ENCODE measurements around the gene RFT1.

The RFT1 gene

DNA sequence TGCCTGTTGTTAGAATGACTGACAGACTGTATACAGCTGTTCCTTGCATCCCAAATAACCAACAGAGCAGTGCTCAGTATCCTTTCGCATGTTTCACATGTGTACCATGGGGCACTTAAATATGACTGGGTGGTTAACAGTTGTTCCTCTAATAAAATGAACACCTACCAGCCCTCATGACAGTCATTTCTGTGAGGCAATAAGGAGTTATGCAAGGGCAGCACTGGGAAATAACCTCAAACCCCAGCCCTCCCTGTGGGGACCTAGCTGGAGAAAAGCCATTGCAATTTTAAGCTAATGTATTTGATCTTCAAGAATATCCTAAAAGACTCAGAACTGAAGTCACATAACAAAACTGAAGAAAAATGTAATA is 7.3 kb downstream of the RFT1 start:
- no peak for DNase-seq

DNA sequence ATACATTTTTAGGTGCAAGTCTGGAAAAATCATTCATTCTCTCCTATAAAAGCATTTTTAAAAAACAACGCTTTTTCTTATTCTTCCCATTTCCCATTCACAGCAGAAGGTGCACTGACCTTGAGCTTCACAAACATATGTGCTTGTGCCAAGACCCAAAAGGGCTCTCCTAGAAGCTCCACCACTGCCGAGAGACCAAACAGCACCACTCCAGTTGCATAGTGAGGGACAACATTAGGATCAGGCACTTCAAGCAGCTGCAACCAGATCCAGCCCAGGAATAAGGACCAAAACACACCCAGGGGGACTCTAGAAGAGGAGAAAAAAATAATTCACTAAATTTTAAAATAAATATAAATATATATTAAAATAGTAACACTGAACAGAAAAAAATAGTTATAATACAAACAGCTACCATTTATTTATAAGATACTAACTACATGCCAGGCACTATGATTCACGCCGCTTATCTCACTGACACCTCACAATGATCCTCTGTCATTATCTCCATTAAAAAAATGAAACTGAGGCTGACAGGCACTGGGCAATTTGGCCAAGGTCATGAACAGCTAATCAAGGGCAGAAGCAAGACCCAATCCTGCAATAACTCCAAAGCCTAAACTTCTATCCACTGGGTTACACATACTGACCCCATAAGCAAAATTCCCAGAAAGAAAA is 7.8 kb downstream of the RFT1 start:
- no peak for DNase-seq

DNA sequence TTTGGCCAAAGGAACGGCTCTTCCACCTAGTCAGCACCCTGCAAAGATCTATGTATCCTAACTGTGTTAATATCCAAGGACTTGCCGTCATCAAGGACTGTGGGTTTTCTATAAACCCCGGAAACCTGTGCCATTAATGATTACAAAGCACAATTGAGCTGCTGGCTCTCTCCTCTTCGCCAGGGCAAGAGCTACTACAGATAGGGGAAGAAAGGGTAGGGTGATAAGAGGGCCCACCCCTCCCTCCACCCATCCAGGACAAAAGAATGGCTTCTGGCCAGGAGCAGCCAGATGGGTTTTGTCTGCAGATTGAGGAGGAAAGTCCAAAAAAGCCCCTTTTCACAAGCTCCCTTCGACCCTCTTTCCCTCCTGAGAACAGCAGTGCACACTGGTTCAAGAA is 9.9 kb downstream of the RFT1 start:
- no peak for DNase-seq

DNA sequence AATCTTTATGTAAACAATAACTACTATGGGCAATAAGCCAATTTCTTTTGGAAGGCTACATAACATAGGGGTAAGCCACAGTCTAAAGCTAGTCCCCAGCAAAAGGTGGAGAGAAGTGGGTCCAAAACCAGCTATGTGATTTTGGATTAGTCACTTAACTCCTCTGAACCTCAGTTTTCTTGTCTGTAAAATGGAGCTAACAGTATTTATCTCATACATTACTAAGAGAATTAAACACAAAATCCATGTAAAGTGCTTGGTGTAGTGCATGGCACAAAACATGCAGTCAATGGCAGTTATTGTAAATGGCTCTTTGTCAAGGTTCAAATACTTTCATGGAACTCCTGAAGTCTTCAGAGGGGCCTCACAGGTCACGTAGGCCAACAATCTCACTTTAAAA is 13.3 kb downstream of the RFT1 start:
- DNase-seq = no peak

DNA sequence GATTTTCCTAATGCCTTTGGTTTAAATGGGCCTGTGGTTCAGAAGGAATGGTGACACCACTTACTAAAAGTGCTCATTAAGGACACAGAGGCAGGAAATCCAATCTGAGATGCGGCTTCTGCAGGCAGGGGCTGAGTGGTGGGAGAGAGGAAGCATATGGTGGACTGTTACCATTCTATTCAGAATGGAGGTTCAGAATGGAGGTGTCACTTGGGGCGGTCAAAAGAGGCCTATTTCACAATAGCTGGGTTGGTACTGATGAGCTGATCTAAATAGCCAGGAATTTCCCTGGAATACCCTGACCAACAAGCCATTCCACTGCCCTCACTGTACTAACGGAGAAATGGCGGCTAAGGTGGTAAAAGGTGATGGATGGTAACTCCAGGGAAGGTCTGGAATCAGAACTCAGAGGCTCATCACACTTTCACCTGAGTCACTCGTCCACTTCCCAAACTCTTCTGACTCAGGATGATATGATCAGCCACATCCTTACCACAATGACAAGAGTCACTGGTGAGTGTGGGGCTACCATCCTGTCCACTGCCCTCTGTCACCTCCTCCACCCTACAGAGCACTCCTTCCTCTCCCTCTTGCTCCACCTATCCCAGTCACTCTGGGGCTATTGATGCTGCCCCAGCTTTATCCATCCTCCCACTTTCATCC is 15.7 kb downstream of the RFT1 start:
- no peak for DNase-seq

DNA sequence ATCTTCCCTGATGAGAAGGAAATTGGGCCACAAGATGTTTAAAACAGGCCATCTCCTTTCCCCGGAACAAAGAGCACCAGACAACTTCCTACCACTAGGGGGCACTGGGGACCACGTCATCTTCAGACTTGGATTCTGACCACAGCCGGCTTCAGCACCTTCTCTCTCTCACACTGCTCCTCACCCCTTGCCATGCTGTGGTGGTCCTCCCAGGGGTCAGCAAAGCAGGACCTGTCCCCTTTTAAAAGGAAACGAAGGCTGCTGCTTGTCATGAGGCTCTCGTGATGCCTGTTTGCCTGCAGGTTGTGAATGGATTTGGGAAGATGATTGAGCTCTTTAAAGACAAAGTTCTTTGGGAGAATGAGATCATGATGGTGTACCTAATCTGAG is 16.2 kb downstream of the RFT1 start:
- peak; percentile 42 for DNase-seq

DNA sequence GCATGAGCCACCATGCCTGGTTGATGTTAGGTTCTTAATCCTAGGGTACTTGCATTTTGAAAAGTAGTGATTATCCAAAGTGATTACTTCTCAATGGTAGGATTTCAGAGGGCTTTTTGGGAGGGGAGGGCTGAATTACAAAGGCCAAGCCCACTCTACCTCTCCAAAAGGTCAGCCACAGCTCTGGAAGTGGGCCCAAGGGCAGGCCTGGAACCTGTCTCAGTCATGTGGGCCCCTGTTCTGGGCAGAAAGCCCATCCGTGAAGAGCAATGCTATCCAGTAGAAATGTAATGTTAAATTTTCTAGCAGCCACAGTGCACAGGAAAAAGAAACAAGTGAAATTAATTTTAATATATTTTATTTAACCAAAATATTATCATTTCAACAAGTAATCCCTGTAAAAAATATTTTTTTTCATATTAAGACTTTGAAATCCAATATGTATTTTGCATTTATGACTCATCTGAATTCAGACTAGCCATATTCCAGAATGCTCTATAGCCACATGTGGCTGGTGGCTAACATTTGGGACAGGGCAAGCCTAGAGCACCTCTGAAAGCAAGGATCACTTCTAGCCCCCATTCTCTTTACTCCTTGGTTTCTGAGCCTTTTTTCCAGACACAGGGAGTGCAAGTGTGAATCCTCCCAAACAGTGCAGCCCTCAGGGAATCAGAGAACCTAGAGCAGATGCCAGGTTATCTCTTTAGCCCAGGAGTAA is 16.8 kb downstream of the RFT1 start:
- no peak for DNase-seq

DNA sequence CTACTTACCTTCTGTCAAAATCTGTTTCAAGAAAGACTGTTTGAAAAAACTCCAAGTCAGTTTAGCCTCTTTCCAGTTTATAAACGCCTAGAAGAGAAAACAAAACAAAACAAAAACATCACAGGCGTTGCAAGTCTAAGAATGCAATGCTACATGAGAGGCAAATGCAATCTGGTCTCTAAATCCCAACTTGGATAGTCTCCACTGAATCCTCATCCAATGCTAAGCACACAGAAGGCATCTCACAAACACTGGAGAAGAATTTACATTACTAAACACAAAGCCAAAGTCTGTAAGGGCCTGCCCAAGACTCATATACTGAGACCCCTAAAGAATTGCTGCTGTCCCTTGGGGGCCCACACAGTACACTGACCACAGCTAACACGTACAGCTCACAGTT is 18.4 kb downstream of the RFT1 start:
- DNase-seq = no peak

DNA sequence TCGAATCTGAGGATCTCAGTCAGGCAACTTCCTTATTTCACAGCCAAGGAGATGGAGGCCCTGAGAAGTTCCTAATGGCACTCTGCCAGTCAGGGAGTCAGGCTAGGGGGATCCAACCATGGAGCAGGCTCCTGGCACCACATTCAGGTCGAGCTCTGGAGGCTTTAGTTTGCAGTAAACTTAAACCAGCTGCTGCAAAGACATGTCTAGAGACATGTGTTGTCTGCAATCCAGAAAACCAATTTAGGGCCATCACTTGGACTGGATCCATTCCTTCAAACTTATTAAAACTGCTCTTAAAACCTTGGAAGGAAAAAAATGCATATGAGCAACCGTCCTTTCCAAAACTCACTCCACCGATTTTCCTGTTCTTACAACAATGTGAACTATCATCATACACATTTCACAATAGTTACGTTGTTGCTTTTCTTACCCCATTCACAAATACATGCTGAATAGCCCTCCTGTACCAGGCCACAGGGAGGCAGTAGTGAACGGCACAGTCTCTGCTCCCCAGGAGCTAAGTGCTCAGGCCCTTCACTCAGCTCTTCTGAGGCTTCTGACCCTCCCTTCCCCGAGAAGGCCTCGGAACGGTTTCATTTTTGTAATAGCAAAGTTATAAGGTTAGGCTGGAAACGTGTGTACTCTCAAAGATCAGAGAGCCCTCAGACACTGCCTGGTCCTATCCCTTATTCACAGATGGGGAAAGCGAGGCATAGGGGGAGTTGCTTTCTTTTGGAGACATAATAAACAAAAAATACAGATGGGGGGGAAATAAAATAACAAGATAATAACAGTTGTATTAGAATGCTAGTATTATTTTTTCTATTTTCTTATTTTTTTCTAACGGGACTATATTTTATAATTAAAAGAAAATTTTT is 20.1 kb downstream of the RFT1 start:
- no peak for DNase-seq

DNA sequence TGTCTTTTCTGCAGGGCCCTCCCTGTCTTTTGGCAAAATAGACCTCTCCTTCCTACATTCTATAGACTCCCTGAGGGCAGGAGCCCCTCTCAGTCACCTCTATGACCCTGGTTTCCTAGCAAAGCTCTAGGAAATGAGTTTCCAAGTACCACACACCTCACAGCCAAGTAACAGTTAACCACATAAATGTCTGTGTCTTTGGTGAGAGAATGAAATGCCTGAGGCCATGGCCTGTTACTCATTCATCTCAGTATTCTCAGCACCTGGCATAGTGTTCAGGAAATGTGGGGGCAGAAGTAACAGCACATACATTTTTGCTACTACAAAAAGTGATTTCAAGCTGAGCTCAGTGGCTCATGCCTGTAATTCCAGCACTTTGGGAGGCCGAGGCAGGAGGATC is 21.0 kb downstream of the RFT1 start:
- DNase-seq = no peak

DNA sequence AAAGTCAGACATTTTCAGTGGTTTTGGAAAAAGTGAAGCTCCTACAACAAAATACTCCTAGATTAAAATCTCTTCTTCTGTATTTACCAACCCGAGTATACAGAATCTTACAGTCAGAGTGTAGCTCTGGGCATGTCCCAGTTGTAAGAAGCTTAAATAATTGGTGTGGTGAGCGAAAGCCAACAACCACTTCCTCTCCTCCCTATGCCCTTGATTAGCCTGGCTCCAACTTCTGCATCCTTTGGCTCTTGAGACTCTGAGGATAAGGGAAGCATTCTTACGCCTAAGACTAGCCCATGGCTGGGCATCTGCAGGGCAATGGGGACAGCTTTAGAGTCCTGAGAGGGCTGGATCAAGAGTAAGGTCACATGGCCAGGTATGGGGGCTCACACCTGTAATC is 25.5 kb downstream of the RFT1 start:
- DNase-seq = no peak

DNA sequence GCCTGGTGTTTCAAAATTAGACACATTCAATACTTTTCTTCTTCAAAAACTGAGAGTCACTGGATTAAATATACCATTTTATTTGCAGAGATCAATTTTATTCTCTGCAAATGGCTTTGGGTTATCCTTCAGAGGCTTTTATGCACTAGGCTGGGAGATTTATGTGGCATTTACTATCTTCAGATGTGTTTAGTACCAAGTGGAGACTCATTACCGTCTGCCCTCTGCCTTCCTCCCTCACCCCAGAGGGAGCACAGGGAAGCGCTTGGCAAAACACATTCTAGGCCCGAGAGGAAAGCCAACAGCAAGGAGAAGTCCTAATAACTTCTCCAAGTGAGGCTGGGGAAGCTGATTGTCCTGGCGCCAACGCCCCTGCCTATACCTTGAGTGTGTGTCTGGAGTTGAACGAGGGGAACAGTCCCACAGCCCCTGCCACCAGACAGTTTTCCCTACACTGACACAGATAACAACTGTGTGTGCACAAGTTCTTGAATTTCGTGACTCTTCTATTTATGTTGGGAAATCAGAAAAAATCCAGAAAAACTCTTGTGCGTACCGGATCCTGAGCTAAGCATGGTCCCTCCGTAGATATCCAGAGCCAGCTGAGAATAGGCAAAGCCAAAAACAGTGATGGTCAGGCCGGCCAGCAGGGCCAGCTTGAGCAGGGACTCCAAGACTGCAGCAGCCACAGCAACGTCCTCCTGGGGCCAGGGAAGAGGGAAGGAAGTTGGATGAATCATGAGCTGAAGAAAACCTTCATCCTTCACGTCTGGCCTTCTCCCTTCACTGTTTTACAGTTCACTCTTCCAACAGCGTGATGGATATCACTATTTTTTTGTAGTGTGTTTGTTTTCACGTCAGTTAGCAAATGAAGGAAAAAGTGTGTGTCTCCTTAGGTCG is 26.6 kb downstream of the RFT1 start:
- no peak for DNase-seq

DNA sequence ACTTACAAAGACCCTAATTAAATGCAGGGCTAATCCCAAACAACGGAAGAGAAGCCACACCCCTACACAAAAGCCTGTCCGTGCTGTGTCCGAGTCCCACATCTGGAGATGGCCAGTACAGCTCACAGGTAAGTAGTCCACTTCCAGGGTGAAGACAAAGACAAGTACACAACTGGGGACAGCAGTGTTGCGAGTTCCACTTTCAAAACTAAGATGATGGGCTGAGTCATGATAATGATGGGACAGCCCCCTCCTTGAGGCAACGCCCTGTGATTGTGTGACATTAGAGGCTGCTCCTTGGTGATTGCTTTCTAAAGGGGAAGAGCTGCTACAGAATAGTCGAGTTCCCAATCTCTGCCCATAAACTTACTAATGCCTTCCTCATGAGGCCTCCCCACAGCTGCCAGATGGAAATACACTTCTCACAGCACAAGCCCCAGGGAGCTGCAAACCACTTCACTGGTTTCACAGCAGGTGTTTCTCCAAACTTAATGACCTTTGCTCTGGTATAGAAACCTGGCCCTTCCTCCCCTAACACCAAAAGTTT is 27.6 kb downstream of the RFT1 start:
- DNase-seq = no peak

DNA sequence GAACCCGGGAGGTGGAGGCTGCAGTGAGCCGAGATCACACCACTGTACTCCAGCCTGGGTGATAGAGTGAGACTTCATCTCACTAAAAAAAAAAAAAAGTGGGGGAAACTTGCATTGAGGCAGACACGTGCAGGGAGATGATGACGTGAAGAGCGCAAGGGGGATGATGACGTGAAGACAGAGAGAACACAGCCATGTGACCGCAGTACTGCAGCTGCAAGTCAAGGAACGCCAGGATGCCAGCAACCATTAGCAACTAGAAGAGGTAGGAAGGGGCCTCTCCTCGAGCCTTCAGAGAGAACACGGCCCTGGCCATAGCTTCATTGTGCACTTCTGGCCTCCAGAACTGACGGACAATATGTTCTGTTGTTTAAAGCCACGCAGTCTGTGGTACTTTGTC is 28.3 kb downstream of the RFT1 start:
- DNase-seq = no peak

DNA sequence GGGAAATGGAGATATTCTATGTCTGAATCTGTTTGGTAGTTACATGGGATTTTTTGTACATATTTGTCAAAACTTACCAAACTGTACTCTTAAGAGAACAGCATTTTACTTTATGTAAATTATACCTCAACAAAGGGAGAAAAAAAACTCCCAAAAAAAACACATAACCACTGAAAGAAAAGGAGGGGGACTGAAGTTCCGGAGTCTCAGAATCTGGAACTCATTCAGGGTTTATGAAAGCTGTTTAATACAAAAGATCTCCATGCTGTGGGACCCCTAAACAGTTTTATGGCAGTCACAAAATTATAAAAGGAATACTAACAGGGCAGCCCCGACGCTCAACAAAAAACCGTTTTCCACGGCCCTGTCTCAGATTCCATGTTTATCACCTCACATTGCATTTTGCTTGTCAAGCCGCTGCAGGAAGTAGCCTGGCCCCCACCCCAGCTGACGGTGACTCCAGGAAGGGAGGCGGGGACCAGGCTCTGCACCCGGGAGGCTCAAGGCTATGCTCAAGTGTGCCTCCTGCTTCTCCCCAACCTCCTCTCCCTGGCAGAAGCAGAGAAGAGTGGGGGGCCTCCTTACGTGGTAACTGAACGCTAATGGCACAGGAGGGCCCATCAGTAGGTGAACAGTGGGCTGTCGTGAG is 29.3 kb downstream of the RFT1 start:
- DNase-seq = no peak

DNA sequence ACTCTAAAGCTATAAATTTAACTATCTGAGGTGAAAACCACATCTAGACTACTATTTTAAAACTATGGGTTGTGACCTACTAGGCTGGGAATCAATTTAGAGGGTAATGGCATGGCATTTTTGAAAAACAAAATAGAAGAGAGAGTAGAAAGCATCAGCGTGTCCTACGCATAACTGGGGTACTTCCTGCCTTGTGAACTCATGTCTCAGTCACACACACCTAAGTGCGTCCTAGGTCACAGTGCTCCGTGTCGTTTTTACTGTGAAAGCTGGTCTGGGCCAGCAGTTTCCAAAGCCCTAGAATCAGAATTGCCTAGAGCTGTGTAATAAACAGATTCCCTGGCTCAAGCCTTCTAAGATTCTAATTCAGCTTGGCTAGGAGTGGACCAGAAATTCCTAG is 32.3 kb downstream of the RFT1 start:
- no peak for DNase-seq

DNA sequence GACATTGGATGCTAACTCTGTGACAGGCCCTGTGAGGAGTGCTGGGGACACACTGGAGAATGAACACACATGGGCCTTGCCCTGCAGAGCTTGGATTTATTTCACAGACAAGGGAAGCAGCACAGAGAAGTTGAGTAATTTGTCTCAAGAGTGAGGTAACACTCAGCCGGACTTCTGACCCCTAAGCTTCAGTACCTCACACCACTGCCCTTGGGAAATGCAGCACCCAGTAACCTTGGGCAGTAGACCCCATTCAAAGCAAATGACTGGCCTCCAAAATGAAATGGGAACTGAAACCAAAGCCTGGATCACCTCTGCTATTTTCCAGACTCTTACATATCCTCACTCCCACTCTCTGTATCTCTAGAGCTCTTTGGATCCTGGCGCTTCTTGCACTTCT is 37.3 kb downstream of the RFT1 start:
- no peak for DNase-seq

DNA sequence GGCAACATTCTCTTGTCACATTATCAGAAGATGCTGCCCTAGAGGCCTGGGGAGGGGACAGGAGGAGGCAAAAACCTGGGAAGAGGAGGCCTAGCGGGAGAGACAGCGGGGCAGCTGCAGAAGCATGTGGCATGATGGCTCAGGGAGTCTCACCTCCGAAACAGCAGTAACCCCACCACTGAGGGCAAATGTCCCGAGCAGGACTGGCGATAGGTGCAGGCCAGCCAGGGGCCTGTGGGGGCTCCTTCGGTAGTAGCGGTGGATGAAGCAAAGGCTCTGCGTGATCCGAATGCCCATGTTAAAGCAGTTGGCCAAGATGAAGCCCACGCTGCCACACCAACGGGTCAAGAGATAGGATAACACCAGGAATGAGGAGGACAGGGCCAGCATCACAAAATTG is 38.0 kb downstream of the RFT1 start:
- no peak for DNase-seq

DNA sequence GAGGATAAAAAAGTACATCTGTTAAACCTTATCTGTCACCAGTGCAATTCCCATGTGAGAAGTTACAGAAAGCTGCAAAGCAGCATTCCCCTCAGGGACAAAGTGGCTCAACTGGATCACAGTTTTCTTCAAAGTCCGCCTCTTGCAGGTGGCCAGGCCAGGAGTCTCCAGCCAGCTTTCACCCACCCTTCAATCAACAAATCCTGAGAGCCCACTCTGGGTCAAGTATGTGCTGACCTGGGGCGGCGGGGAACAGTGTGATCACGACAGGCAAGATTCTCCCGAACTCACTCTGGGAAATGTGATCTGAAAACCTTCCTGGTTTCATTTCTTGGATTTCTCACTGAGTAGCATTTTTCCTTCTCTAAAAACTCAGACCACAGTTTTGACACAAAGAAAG is 39.2 kb downstream of the RFT1 start:
- DNase-seq = no peak

DNA sequence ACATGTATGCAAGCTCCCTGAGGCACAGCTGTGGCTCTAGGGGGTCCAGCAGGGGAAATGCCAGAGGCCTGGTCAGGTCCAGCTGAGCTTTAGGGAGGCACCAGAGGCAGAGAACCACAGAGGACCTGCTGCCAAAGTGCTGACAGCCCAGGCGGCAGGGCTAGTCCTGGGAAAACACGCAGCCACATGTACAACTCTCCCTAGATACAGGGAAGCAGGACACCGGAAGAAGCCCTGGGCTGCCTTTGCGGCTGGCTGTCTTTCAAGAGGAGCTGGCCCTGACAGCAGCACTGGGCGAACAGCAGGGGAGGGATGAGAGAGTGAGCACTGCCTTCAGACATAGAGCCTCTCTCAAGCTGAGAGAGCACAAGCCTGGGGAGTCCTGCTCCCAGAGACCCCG is 40.7 kb downstream of the RFT1 start:
- no peak for DNase-seq

DNA sequence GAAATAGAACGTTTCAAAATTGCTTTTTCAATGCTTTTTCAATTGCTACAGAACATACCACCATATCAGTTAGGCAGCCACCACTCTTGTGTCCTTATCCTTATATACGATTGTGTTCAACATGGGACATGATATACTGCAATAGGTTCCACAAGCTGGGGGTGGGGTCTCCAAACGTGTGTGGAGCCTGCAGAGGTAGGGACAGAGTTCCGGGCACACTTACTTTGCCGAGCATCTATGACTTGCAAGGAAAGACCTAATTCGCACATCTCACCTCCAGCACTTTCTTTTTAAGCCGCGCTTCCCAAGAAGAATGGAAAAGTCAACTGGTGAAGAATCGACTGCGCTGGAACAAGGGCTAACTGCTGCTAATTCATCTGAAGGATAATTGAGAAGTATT is 44.8 kb downstream of the RFT1 start:
- no peak for DNase-seq

Measured in NCI-H748 treated with DMSO at 0.1 percent for 48 hours (cell line).